Measurements from ENCODE around the gene FOLH1.
"Not testable (repeated sequence)": the region's sequence is repeated elsewhere in the genome, so short reads cannot be mapped to it uniquely, and the experiment has no call there.

DNA sequence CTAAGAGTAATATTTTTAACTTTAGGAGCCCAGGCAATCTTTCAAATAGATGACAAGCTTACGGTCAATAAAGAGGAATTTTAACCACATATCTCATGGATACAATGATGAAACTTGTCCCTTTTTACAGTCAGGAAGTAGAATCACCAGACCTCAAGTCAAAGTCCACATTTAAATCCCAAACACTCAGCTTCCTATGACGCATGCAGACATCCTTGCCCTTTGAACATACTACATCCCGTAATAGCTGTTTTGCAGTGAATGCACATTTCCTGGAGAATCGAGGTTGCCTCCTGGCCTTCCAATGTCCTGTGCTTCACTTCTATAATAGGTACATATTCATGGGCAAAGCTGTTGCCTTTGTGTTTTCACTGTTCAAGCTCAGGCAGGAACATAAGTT, 25.3 kb upstream of the FOLH1 start:
- TF ChIP-seq SP5 (CRISPR knock-in tag; IDR thresholded peaks at IDR 0.05; ENCODE audit: borderline replicate concordance, low read depth); ZNF749 (CRISPR knock-in tag; IDR thresholded peaks at IDR 0.05; ENCODE audit: borderline replicate concordance); MXI1 (IDR thresholded peaks at IDR 0.05; ENCODE audit: borderline replicate concordance, low read depth, low read length); TCF7L2 (IDR thresholded peaks at IDR 0.05; ENCODE audit: low read depth, low read length); EP300 (IDR thresholded peaks at IDR 0.05; ENCODE audit: low read depth in 2 of 2, low read length in 2 of 2); EP300 (CRISPR knock-in tag; IDR thresholded peaks at IDR 0.05; ENCODE audit: borderline replicate concordance); FOXA1 (IDR thresholded peaks at IDR 0.05); FOXA1 (CRISPR knock-in tag; IDR thresholded peaks at IDR 0.05): not testable (repeated sequence)
